Tibial artery (tissue), 4 donors: Measurements from ENCODE around the gene NPFFR1.

Experiments
- DNase-seq, 2 donors: peaks; one replicate each; pipeline ENCODE4 v3.0.0-alpha.2; 2019
- H3K27ac ChIP-seq, 2 donors: fragments of 200-600 bp; sonication (generic) in 1 of 2; 1 replicate in 1 of 2; 2 replicates in 1 of 2; pipeline ENCODE4 v1.5.1; 2018 to 2019; ENCODE audit warnings: mild to moderate bottlenecking in 1 of 2
- H3K27me3 ChIP-seq, 2 donors: fragments of 200-600 bp; sonication (generic) in 1 of 2; one replicate each; pipeline versions ENCODE4 v1.5.1 to v1.6.0; 2016 to 2019
- H3K36me3 ChIP-seq, 3 donors: fragments of 200-600 bp; sonication (generic) in 2 of 3; one replicate each; pipeline ENCODE4 v1.5.1; 2016 to 2019; ENCODE audit warnings: mild to moderate bottlenecking in 2 of 3
- H3K4me1 ChIP-seq, 4 donors: fragments of 200-600 bp; sonication (generic) in 2 of 4; 1 replicate in 3 of 4; 2 replicates in 1 of 4; pipeline ENCODE4 v1.5.1; 2016 to 2019
- H3K4me3 ChIP-seq, 2 donors: fragments of 200-600 bp; sonication (generic) in 1 of 2; 1 replicate in 1 of 2; 2 replicates in 1 of 2; pipeline ENCODE4 v1.5.1; 2018 to 2019; ENCODE audit warnings: mild to moderate bottlenecking in 2 of 2
- H3K9me3 ChIP-seq, 3 donors: fragments of 200-600 bp; sonication (generic) in 1 of 3; one replicate each; pipeline ENCODE4 v1.5.1; 2016 to 2019
- intact Hi-C: fragments of 100-400 bp; cut with DNase I; formaldehyde crosslinking; loops from one replicate; pipeline ENCODE4 v1.15.0; 2023; ENCODE audit warnings: low total_unique reads
- TF ChIP-seq, protein P1 (sequence below), 2 experiments: fragments of 200-600 bp in 1 of 2; fragments of 450-650 bp in 1 of 2; IDR thresholded peaks; one replicate each; pipeline ENCODE4 v1.5.1; 2017 to 2019; ENCODE audit warnings: antibody characterized with exemption in 2 of 2, mild to moderate bottlenecking in 1 of 2, moderate library complexity in 1 of 2

Gene NPFFR1

DNA sequence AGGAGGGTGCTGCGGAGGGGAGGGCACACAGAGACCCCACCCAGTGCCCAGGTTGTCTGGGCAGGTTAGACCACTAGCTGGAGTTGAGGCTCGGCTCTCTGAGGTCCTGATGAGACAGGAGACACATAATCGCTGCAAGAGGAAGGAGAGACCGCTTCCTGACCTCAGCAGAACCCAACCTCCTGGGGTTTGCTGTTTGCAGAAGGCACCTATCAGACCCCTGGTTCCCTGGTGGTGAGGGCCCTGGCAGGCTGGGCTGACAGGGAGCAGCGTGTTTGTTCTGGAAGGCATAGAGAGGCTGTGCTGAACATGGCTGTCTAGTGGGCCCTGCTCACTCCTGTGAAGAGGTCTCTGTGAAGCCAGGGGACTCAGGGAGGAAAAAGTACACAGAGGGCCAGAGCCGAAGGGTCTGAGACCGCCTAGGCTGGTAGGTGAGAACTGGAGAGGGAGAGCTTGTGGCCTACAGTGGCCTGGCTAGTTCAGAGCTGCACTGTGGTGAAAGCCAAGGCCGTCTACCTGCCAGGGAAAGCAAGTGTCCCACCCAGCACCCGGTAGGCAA is 39.4 kb upstream of the NPFFR1 start:
- no peaks in the 10 kb centered on the region for H3K27me3 ChIP-seq
- intact Hi-C loops: no loop called here
- peak in 1 of 2 donors; percentile 34 for DNase-seq
- H3K27ac ChIP-seq: no peak overlapping the region
- peaks cover 0 to 4% (median 0%) of the 10 kb centered on the region in 4 donors for H3K4me1 ChIP-seq
- H3K4me3 ChIP-seq: no peak overlapping the region
- no peaks in the 10 kb centered on the region for H3K9me3 ChIP-seq
- TF ChIP-seq, protein P1, sequence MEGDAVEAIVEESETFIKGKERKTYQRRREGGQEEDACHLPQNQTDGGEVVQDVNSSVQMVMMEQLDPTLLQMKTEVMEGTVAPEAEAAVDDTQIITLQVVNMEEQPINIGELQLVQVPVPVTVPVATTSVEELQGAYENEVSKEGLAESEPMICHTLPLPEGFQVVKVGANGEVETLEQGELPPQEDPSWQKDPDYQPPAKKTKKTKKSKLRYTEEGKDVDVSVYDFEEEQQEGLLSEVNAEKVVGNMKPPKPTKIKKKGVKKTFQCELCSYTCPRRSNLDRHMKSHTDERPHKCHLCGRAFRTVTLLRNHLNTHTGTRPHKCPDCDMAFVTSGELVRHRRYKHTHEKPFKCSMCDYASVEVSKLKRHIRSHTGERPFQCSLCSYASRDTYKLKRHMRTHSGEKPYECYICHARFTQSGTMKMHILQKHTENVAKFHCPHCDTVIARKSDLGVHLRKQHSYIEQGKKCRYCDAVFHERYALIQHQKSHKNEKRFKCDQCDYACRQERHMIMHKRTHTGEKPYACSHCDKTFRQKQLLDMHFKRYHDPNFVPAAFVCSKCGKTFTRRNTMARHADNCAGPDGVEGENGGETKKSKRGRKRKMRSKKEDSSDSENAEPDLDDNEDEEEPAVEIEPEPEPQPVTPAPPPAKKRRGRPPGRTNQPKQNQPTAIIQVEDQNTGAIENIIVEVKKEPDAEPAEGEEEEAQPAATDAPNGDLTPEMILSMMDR (IDR thresholded peaks at IDR 0.05): no peak
- H3K36me3 ChIP-seq: no peaks in the 10 kb centered on the region

GRCh38 chr10:70321897-70322890 is 38.4 kb upstream of the NPFFR1 start:
- intact Hi-C loops: no loop called here
- H3K27ac ChIP-seq: no peak overlapping the region
- DNase-seq: peak in 1 of 2 donors; percentile 51
- peaks cover 0 to 4% (median 0%) of the 10 kb centered on the region in 4 donors for H3K4me1 ChIP-seq
- H3K27me3 ChIP-seq: no peaks in the 10 kb centered on the region
- H3K4me3 ChIP-seq: no peak overlapping the region
- TF ChIP-seq, protein P1 (IDR thresholded peaks at IDR 0.05): no peak
- H3K9me3 ChIP-seq: no peaks in the 10 kb centered on the region
- H3K36me3 ChIP-seq: no peaks in the 10 kb centered on the region

DNA sequence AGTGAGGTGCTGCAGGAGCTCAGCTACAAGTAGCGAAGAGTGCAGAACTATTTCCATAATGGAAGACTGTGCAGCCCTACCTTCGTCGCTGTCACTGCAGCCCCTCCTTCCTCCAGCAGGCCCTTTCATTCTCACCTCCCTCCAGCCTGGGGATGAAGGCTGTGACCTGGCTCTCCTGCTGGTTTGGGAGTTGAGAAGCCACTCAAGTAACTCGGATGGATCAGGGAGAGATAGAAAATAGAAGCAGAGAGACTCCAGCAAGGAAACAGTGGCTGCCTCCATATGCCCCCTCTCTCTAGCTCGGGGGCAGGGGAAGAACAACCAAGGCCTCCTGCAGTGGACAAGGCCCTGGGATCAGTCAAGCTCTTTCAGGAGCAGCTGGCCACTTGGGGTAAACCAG is 37.4 kb upstream of the NPFFR1 start:
- H3K9me3 ChIP-seq: no peaks in the 10 kb centered on the region
- intact Hi-C loops: no loop called here
- peaks cover 0 to 4% (median 0%) of the 10 kb centered on the region in 4 donors for H3K4me1 ChIP-seq
- no peak overlapping the region for H3K4me3 ChIP-seq
- TF ChIP-seq, protein P1 (IDR thresholded peaks at IDR 0.05): no peak
- DNase-seq: no peak
- H3K27ac ChIP-seq: no peak overlapping the region
- H3K36me3 ChIP-seq: no peaks in the 10 kb centered on the region
- no peaks in the 10 kb centered on the region for H3K27me3 ChIP-seq

DNA sequence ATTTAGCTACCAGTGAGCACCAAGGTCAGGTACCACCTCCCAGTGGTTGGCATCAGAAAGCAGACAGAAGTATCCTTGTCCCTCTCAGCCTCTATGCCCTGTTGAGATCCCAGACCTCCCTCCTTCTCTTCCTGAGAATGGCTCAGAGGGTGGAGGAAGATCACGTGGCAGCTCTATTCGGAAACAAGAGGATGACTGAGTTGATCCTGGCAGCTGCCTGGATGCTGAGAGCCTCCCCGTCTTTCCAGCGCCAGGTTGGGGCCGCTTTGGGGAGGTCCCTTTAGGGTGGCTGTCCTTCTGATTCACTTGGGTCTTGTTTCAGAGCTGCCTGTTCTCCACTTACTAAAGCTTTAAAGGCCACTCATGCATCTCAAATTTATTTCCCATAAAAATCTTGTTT is 36.9 kb upstream of the NPFFR1 start:
- intact Hi-C loops: no loop called here
- H3K9me3 ChIP-seq: no peaks in the 10 kb centered on the region
- no peaks in the 10 kb centered on the region for H3K36me3 ChIP-seq
- DNase-seq: peak; percentile 45 to 74
- H3K27ac ChIP-seq: peak overlapping the region in 1 of 2 donors; percentile 36
- no peak overlapping the region for H3K4me3 ChIP-seq
- H3K27me3 ChIP-seq: no peaks in the 10 kb centered on the region
- TF ChIP-seq, protein P1 (IDR thresholded peaks at IDR 0.05): no peak
- H3K4me1 ChIP-seq: peaks cover 0 to 4% (median 0%) of the 10 kb centered on the region in 4 donors

- Histone ChIP-seq H3K4me1 (peaks cover 0 to 4% (median 0%) of the 10 kb centered on the region in 4 donors), H3K27ac (no peak overlapping the region), H3K4me3 (no peak overlapping the region), H3K9me3 (no peaks in the 10 kb centered on the region), H3K36me3 (no peaks in the 10 kb centered on the region), H3K27me3 (no peaks in the 10 kb centered on the region)
- intact Hi-C loops: no loop called here
- TF ChIP-seq, protein P1 (IDR thresholded peaks at IDR 0.05): no peak
- DNase-seq: no peak
These were observed 36.0 kb upstream of the NPFFR1 start for GRCh38 chr10:70319824-70320223.
